Measurements from ENCODE around the gene SETD1B. TPM values are rescaled to one million over a fixed set of nuclear protein-coding genes. Genes with fewer than 3 reads are reported as not detected.

Gene SETD1B
- total and polyA plus RNA-seq, 2 donors (not counting 3 experiments of a cell fraction or from before 2014, with no cell fraction given) = 2.6 to 27.0 TPM

DNA sequence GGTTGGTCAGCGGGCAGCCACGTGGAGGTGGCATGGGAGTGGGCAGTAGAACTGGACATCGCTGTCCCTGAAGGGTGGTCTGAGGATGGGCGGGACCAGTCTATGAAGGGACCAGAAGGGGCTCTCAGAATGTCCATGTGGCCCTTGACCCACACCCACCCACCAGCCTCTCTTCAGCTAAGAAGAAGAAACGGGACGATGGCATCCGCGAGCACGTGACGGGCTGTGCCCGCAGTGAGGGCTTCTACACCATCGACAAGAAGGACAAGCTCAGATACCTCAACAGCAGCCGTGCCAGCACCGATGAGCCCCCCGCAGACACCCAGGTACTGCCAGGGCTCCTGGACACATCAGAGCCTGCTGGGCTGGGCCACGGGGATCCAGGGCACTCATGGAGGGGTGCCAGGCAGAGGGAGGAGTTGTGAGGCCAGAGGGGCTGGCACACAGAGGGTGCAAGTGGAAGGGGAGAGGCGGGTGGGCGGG, 21.3 kb downstream of the SETD1B start:
- no peaks in the 10 kb centered on the region for H4K20me1 ChIP-seq (replicated peaks; ENCODE audit: control insufficient read depth, extremely low read depth, insufficient read depth, low read length)
- H3K9ac ChIP-seq (replicated peaks; ENCODE audit: extremely low read depth, insufficient read depth, low read length) = no peak overlapping the region
- intact Hi-C loops (cut with micrococcal nuclease) = no loop called here
- no peaks in the 10 kb centered on the region for H3K9me1 ChIP-seq (replicated peaks; ENCODE audit: control insufficient read depth, extremely low read depth, insufficient read depth, low read length)
- no peaks in the 10 kb centered on the region for H3K9me3 ChIP-seq (replicated peaks; ENCODE audit: control insufficient read depth, insufficient read depth, low read length)
- no peaks in the 10 kb centered on the region for H3K79me2 ChIP-seq (ENCODE audit: control insufficient read depth, insufficient read depth, low read length)
- ChIA-PET POLR2A (no interaction called here), CTCF (interaction anchor here (4.0 kb wide), 1 partner anchor 31 kb away, joined by 17 read pairs; the partner anchor contains the start of gene RHOF)
- no peak for DNase-seq (ENCODE audit: low read depth, low spot score)
- no peaks in the 10 kb centered on the region for H3K4me1 ChIP-seq (ENCODE audit: control insufficient read depth, extremely low read depth, insufficient read depth, low read length)
- no TSS peak for BruUV-seq (replicated peaks)
- peaks cover 12 to 39% of the 10 kb centered on the region in 2 experiments for H3K36me3 ChIP-seq (ENCODE audit: control insufficient read depth in 2 of 2, extremely low read depth in 1 of 2, insufficient read depth in 2 of 2, low read length in 2 of 2)
- no peaks in the 10 kb centered on the region for H3K27me3 ChIP-seq (ENCODE audit: control insufficient read depth in 2 of 2, insufficient read depth in 2 of 2, low read length in 2 of 2)
- H3K27ac ChIP-seq (ENCODE audit: insufficient read depth, low read depth, low read length) = no peak overlapping the region
- no peak overlapping the region for H3K4me3 ChIP-seq (replicated peaks in 1 of 3; ENCODE audit: insufficient read depth in 1 of 3, low read depth in 1 of 3, low read length in 3 of 3)
- FAIRE-seq = no peak
- dilution Hi-C loops (cut with MboI; ENCODE audit: extremely low pct_ligation_motif_present, low sequenced_read_pairs) = no loop called here
- H3K4me2 ChIP-seq (ENCODE audit: insufficient read depth, low read length) = no peak overlapping the region
- no peak overlapping the region for H2AFZ ChIP-seq (ENCODE audit: low read depth, low read length)
- TF ChIP-seq FOS (IDR thresholded peaks at IDR 0.05; ENCODE audit: borderline replicate concordance, insufficient read depth, low read length) = no peak
- TF ChIP-seq, protein P1, sequence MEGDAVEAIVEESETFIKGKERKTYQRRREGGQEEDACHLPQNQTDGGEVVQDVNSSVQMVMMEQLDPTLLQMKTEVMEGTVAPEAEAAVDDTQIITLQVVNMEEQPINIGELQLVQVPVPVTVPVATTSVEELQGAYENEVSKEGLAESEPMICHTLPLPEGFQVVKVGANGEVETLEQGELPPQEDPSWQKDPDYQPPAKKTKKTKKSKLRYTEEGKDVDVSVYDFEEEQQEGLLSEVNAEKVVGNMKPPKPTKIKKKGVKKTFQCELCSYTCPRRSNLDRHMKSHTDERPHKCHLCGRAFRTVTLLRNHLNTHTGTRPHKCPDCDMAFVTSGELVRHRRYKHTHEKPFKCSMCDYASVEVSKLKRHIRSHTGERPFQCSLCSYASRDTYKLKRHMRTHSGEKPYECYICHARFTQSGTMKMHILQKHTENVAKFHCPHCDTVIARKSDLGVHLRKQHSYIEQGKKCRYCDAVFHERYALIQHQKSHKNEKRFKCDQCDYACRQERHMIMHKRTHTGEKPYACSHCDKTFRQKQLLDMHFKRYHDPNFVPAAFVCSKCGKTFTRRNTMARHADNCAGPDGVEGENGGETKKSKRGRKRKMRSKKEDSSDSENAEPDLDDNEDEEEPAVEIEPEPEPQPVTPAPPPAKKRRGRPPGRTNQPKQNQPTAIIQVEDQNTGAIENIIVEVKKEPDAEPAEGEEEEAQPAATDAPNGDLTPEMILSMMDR (IDR thresholded peaks at IDR 0.05; ENCODE audit: extremely low read depth in 1 of 2, insufficient read depth in 1 of 2, low read depth in 1 of 2, low read length in 2 of 2) = no peak
- no peak for TF ChIP-seq EZH2 (IDR thresholded peaks at IDR 0.05; ENCODE audit: borderline replicate concordance, low read depth, low read length, severe bottlenecking)
- TF ChIP-seq, protein P2, sequence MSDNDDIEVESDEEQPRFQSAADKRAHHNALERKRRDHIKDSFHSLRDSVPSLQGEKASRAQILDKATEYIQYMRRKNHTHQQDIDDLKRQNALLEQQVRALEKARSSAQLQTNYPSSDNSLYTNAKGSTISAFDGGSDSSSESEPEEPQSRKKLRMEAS (IDR thresholded peaks at IDR 0.05; ENCODE audit: insufficient read depth, insufficient read length) = no peak
- no peak for TF ChIP-seq JUN (IDR thresholded peaks at IDR 0.05; ENCODE audit: borderline replicate concordance, insufficient read depth, insufficient read length, low read depth)
- no peak for TF ChIP-seq POLR2A (IDR thresholded peaks at IDR 0.05; ENCODE audit: low read depth, low read length)
- no peak for TF ChIP-seq GATA2 (IDR thresholded peaks at IDR 0.05; ENCODE audit: insufficient read depth, insufficient read length, low read depth, low read length)
- TF ChIP-seq POLR2AphosphoS5 (IDR thresholded peaks at IDR 0.05; ENCODE audit: insufficient read depth, low read depth, low read length) = no peak
- no peak for TF ChIP-seq MYC (IDR thresholded peaks at IDR 0.05; ENCODE audit: low read depth, low read length)

All from endothelial cell of umbilical vein (primary cell).